ENCODE measurements around the gene SLC18A3. TPM values are rescaled to one million over a fixed set of nuclear protein-coding genes. Genes with fewer than 3 reads are reported as not detected.

SLC18A3 gene
- total and polyA plus RNA-seq, 2 experiments from 2014 or later, result 0.16 TPM; not detected in 1

DNA sequence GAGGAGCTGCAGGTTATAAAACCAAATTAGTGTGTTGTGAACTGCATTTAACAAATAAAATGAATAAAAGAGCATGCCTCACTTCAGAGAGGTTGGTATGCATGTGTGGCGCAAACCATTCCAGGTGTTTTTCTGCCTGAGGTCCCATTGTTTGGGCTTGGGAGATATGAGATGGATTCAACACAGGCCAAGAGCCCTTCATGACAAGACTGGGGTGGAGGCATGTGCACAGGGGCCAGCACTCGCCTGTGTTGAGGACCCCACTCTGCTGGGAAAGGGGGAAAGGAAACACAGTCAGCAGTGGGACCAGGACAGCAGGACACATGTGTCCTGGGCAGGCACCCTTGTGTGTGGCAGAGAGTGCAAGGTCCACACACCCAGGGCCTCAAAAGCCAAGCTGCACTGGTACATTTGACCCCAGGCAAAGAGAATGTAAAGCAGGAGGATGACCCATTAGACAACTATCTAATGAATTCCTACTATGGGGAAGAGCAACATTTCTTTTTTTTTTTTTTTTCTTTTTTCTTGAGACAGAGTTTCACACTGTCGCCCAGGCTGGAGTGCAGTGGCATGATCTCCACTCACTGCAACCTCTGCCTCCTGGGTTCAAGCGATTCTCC, 9.2 kb upstream of the SLC18A3 start (continued):
- TF ChIP-seq EZH2 (IDR thresholded peaks at IDR 0.05; ENCODE audit: low read depth, unreplicated experiment) (no peak), ZNF114 (CRISPR knock-in tag; IDR thresholded peaks at IDR 0.05) (no peak), EZH2phosphoT487 (IDR thresholded peaks at IDR 0.05; ENCODE audit: unreplicated experiment) (no peak), POLR2AphosphoS5 (IDR thresholded peaks at IDR 0.05; ENCODE audit: low read depth) (no peak)
- TF ChIP-seq, protein P1, sequence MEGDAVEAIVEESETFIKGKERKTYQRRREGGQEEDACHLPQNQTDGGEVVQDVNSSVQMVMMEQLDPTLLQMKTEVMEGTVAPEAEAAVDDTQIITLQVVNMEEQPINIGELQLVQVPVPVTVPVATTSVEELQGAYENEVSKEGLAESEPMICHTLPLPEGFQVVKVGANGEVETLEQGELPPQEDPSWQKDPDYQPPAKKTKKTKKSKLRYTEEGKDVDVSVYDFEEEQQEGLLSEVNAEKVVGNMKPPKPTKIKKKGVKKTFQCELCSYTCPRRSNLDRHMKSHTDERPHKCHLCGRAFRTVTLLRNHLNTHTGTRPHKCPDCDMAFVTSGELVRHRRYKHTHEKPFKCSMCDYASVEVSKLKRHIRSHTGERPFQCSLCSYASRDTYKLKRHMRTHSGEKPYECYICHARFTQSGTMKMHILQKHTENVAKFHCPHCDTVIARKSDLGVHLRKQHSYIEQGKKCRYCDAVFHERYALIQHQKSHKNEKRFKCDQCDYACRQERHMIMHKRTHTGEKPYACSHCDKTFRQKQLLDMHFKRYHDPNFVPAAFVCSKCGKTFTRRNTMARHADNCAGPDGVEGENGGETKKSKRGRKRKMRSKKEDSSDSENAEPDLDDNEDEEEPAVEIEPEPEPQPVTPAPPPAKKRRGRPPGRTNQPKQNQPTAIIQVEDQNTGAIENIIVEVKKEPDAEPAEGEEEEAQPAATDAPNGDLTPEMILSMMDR (conservative IDR thresholded peaks at IDR 0.05; ENCODE audit: low read depth in 2 of 2), result no peak
- TF ChIP-seq, protein P2, sequence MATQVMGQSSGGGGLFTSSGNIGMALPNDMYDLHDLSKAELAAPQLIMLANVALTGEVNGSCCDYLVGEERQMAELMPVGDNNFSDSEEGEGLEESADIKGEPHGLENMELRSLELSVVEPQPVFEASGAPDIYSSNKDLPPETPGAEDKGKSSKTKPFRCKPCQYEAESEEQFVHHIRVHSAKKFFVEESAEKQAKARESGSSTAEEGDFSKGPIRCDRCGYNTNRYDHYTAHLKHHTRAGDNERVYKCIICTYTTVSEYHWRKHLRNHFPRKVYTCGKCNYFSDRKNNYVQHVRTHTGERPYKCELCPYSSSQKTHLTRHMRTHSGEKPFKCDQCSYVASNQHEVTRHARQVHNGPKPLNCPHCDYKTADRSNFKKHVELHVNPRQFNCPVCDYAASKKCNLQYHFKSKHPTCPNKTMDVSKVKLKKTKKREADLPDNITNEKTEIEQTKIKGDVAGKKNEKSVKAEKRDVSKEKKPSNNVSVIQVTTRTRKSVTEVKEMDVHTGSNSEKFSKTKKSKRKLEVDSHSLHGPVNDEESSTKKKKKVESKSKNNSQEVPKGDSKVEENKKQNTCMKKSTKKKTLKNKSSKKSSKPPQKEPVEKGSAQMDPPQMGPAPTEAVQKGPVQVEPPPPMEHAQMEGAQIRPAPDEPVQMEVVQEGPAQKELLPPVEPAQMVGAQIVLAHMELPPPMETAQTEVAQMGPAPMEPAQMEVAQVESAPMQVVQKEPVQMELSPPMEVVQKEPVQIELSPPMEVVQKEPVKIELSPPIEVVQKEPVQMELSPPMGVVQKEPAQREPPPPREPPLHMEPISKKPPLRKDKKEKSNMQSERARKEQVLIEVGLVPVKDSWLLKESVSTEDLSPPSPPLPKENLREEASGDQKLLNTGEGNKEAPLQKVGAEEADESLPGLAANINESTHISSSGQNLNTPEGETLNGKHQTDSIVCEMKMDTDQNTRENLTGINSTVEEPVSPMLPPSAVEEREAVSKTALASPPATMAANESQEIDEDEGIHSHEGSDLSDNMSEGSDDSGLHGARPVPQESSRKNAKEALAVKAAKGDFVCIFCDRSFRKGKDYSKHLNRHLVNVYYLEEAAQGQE (IDR thresholded peaks at IDR 0.05; ENCODE audit: unreplicated experiment), result no peak

DNA sequence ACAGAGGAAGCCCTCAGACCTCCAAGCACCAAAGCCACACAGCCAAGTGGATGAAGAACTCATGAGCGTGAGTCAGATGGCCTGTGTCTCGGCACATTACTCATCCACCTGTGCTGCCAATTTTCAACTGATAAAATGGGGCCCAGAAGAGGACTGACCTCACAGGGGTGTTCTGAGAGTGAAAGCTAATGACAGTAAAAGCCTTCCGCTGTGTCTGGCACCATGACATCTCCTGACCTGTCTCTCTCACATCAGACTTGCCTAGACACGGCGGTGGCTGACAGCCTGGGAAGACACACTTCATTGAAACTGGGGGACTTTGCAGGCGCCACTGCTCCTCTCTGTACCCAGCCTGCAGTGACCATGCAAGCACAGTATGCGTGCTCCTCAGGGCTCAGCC, 8.3 kb upstream of the SLC18A3 start:
- peaks cover 4% of the 10 kb centered on the region for H3K4me1 Mint-ChIP-seq
- no peak for ATAC-seq
- Histone ChIP-seq H3K27me3 (ENCODE audit: insufficient read depth) (peaks cover 43% of the 10 kb centered on the region), H3K79me2 (replicated peaks; ENCODE audit: insufficient read depth) (no peaks in the 10 kb centered on the region), H3K9me2 (ENCODE audit: insufficient read depth) (no peaks in the 10 kb centered on the region), H3K4me2 (no peak overlapping the region), H3K4me1 (ENCODE audit: insufficient read depth) (no peaks in the 10 kb centered on the region; the same call in 1 of the 2 replicates), H4K20me1 (replicated peaks; ENCODE audit: insufficient read depth) (peaks cover 3% of the 10 kb centered on the region; the same call in 1 of the 2 replicates), H3K27ac (ENCODE audit: low read depth) (no peak overlapping the region), H3F3A (replicated peaks; ENCODE audit: low read depth) (no peaks in the 10 kb centered on the region), H3K4me3 (no peak overlapping the region), H3K36me3 (ENCODE audit: insufficient read depth) (no peaks in the 10 kb centered on the region), H2AFZ (no peak overlapping the region)
- peaks cover 39% of the 10 kb centered on the region for H3K27me3 Mint-ChIP-seq (ENCODE audit: insufficient read depth, low read depth, poor library complexity)
- TF ChIP-seq EZH2phosphoT487 (IDR thresholded peaks at IDR 0.05; ENCODE audit: unreplicated experiment) (no peak), JUNB (IDR thresholded peaks at IDR 0.05; ENCODE audit: unreplicated experiment) (no peak), EZH2 (IDR thresholded peaks at IDR 0.05; ENCODE audit: low read depth, unreplicated experiment) (no peak), STAT1 (IDR thresholded peaks at IDR 0.05; ENCODE audit: unreplicated experiment) (no peak)
- TF ChIP-seq, protein P1 (conservative IDR thresholded peaks at IDR 0.05; ENCODE audit: low read depth in 2 of 2), result no peak; a peak in 1 of 4 replicates
- no peaks in the 10 kb centered on the region for H3K36me3 Mint-ChIP-seq (ENCODE audit: low read depth)
- H3K9me3 Mint-ChIP-seq, result no peaks in the 10 kb centered on the region
- DNase-seq (ENCODE audit: low spot score), result no peak
- H3K27ac Mint-ChIP-seq, result no peak overlapping the region
- no peak overlapping the region for H3K4me3 Mint-ChIP-seq

All from GM23338 (cell line).